ENCODE data around the gene CDC20.
A peak's percentile ranks its signal among the peaks of the same experiment; 100 is the strongest.

CDC20 gene

DNA sequence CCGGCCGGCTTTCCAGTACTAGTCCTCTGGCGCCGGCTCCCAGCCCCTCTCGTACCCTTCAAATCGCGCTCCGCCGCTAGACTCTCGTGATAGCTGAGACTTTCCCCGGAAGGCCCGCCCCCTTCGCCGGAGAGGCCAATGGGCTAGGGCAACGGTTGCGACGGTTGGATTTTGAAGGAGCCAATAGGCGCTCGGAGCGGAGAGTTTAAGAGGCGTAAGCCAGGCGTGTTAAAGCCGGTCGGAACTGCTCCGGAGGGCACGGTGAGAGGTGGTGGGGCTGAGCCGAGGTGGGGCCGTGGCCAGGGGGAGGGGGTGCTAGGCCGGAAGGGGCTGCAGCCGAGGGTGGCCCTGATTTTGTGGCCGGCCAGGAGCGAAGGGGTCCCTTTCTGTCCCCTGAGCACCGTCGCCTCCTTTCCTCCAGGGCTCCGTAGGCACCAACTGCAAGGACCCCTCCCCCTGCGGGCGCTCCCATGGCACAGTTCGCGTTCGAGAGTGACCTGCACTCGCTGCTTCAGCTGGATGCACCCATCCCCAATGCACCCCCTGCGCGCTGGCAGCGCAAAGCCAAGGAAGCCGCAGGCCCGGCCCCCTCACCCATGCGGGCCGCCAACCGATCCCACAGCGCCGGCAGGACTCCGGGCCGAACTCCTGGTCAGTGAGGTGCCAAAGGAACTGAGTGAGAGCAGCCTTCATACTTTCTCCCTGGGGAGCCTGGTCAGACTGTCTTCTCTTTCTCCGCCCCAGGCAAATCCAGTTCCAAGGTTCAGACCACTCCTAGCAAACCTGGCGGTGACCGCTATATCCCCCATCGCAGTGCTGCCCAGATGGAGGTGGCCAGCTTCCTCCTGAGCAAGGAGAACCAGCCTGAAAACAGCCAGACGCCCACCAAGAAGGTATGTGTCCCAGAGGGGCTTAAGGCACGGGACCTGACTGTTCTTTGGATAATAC is at the start of gene CDC20:
Gene CDC20, plus strand, starts transcription at position 236 of the 948 bp plus-strand sequence. Its CDS starts 235 bp downstream, at position 471.
- DNase-seq (ENCODE audit: low spot score): peak; percentile 99

DNA sequence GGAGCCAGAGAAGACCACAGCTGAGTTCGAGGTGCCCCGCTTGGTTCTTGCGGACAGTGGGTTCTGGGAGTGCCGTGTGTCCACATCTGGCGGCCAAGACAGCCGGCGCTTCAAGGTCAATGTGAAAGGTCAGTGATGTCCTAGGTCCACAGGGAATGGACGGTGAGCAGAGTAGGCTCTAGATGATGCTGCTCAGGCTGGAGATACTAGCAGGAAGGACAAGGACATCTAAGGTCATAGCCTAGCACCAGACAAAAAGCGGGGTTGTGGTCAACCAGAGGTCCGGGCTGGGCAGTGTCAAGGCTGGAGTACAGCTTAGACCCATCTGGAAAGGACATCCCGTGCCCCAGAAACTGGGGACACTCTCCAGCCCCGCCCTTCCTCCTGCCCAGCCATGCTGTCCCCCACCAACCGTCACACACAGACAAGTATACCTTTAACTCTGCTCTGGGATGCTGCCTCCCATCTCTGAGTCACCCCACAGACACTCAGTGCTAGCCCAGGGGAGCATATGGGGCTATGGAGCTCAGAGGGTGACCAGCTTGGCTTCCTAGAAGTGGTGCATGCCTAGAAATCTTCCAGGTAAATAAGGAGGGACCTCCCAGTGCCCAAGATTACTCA is 49.3 kb upstream of the CDC20 start:
- DNase-seq (ENCODE audit: low spot score): peak; percentile 54

DNA sequence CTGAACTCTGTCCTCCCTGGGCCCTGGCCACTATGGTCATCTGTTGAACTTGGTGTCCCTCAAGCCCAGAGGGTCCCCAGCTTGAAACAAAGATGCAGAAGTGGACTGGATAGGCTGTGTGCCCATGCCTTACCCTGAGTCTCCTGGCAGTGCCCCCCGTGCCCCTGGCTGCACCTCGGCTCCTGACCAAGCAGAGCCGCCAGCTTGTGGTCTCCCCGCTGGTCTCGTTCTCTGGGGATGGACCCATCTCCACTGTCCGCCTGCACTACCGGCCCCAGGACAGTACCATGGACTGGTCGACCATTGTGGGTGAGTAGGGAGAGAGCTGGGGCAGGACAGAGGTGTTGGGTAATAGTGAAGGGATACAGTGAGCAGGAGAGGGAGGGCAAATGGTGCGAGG is 47.3 kb upstream of the CDC20 start:
- DNase-seq (ENCODE audit: low spot score): no peak

DNA sequence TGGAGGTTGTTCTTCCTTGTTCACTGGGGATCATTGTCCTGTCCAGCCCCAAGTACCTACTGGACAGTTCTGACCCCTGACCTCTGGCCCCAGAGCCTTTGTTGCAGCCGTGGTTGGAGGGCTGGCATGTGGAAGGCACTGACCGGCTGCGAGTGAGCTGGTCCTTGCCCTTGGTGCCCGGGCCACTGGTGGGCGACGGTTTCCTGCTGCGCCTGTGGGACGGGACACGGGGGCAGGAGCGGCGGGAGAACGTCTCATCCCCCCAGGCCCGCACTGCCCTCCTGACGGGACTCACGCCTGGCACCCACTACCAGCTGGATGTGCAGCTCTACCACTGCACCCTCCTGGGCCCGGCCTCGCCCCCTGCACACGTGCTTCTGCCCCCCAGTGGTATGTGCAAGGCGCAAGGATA is 46.6 kb upstream of the CDC20 start:
- no peak for DNase-seq (ENCODE audit: low spot score)

DNA sequence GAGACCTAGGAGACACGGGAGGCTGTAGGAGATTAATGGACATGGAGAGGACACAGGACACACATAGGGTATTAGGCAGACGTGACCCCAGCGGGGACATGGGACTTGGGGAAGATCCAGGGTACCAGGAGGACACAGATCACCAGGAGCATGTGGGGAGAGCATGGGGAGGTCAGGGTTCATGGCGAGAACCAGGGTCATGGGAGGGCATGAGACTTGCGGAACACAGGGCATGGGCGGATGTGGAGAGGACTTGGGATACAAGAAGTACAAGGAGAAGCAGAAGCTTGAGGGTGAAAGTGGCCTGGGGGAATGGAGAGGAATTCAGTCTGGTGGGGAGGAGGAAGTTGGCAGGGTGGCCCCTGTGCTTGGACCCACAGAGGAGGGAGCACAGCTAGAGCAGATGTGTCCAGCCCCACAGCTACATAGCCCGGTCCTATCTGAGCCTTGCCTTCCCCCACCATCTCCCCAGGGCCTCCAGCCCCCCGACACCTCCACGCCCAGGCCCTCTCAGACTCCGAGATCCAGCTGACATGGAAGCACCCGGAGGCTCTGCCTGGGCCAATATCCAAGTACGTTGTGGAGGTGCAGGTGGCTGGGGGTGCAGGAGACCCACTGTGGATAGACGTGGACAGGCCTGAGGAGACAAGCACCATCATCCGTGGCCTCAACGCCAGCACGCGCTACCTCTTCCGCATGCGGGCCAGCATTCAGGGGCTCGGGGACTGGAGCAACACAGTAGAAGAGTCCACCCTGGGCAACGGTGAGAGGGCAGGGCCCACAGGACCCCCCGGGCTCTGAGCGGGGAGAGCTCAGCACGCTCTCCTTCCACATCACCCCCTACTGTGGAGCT is 45.9 kb upstream of the CDC20 start:
- no peak for DNase-seq (ENCODE audit: low spot score)

DNA sequence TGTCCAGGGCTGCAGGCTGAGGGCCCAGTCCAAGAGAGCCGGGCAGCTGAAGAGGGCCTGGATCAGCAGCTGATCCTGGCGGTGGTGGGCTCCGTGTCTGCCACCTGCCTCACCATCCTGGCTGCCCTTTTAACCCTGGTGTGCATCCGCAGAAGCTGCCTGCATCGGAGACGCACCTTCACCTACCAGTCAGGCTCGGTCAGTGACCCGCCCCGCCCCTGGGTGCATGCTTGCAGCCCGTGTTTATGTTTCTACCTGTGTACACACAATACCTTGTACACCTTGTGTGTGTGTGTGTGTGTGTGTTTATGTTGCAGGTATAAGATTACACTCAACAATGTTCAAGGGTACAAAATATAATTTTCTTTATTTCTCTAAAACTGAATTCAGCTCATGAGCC is 45.0 kb upstream of the CDC20 start:
- no peak for DNase-seq (ENCODE audit: low spot score)

DNA sequence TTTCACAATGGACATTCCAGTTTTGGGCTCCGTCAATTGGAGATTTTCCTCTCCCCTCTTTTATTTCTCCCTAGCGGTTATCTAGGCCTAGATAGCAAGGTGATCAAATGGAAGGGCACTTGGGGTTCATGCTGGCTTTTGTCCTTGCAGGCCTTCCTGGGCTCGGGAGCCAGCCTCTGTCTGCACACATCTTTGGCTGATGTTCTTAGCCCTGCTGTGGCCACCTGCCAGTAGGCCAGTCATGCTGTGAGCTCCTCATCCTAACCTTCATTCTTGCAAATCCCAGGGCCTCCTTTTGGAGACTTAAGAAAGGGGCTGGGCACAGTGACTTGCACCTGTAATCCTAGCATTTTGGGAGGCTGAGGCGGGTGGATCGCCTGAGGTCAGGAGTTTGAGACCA is 44.5 kb upstream of the CDC20 start:
- no peak for DNase-seq (ENCODE audit: low spot score)

DNA sequence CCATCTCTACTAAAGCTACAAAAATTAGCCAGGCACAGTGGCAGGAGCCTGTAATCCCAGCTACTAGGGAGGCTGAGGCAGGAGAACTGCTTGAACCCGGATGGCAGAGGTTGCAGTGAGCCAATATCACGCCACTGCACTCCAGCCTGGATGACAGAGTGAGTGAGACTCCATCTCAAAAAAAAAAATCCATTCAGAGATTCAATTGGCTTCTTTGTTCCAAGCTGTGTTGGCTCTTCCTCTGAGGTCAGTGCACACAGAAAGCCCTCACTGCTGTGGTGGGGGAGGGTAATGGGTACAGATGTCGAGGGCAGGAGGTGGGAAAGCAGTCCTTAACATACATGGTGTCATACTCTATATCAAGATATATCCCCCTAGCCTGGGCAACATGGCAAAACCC is 43.3 kb upstream of the CDC20 start:
- peak; percentile 6 for DNase-seq (ENCODE audit: low spot score)

DNA sequence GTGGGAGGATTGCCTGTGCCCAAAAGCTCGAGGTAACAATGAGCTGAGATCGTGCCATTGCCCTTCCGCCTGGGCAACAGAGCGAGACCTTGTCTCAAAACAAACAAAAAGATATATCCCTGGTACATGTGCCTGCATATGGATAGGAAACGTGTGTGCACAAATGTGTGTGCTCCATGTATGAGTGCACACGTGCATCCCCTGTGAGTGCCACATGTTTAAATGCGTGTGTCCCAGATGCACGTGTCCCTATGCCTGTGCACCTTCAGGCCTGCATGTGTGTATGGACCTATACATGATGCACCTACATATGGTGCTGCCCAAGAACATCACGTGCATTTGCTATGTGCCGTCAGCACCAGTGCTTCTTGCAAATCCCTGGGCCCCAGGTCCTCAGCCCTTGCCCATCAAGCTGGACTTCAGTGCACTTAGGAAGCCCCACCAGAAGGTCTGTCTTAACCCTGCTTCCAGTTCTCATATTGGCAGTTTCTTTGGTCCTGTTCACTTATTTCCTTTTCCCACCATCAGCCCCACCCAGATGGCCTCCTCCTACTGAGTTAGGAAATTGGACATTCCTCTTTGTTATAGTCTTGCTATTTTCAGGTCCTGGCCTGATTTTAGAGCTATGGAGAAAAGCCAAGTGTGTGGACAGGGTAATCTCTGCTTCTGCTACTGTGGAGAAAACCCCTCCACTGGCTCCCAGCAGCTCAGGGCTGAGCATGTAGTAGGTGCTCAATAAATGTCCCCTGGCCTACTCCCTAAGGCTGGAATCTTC is 42.6 kb upstream of the CDC20 start:
- peak; percentile 51 for DNase-seq (ENCODE audit: low spot score)

DNA sequence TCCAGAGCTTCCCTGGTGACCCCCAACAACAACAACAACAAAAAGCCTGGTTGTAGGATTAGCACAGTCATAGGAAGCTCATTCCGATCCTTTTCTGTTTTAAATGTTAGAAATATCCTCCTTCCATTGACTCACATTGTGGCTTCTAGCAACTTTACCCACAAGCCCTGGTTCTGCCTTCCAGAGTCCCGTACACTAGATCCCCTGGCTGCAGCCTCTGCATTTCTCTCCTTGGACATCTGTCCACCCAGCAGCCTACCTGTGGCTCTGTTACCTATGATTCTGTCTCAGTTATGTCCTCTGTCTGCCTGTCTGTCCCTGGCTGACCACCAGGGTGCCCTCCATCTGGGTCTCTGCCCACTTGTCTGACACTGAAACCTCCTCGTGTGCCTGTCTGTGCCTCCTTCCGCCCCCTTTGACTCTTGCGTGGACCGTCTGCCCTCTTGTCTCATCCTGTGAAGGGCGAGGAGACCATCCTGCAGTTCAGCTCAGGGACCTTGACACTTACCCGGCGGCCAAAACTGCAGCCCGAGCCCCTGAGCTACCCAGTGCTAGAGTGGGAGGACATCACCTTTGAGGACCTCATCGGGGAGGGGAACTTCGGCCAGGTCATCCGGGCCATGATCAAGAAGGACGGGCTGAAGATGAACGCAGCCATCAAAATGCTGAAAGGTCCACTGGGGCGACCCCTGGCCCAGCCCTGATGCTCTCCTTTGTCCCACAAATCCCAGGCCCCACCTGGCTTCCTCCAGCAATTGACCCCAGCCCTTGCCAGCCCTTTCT is 41.9 kb upstream of the CDC20 start:
- DNase-seq (ENCODE audit: low spot score): no peak

DNA sequence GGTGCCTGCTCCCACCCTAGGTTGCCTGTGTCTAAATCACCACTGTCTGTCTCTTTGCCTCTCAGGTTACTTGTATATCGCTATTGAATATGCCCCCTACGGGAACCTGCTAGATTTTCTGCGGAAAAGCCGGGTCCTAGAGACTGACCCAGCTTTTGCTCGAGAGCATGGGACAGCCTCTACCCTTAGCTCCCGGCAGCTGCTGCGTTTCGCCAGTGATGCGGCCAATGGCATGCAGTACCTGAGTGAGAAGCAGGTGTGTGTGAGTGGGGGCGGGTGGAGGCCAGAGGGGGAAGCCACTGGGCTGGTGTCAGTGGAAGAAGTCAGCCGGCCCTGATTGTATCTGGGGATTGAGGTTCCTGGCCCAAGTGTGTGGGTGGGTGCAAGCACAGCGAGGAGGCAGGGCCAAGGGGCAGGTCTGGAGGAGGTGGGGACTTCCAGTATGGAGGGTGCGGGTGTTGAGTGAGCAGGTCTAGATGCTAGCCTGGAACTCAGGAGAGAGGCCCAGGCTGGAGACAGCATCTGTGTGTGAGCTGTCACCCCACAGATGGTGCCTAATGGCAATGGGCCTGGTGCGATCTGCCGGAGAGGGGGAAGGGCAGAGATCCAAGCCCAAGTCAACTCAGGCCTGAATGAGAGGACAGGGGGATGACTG is 40.8 kb upstream of the CDC20 start:
- DNase-seq (ENCODE audit: low spot score): no peak

DNA sequence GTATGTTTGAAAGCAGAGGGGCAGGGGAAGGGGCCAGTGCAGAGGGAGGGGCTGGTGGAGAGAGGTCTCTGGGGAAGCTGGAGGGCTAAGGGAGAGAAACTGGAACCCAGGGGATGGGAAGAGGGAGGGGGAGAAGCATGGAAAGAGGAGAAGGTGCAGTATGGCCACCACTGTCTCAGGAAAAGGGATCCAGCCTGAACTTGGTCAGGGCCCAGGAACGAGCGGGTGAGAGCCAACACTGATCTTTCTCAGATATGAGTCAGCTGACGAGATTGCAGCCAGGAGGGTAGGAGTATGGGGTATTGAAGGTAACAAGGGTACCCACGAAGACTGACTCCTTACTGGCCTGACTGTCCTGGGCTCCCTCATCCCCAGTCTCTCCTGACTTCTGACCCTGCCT is 40.0 kb upstream of the CDC20 start:
- no peak for DNase-seq (ENCODE audit: low spot score)

DNA sequence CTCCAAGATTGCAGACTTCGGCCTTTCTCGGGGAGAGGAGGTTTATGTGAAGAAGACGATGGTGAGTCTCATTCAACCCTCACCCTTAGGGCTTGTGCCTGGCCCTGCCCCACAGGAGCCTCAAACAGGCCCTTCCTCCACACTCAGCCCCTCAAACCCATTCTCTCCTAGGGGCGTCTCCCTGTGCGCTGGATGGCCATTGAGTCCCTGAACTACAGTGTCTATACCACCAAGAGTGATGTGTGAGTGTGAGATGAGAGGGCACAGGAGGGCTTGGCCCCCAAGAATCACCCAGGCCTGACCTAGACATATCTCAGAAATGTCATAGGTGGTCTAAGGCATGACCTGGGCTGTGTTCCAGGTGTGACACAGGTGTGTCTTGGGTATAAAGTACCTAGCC is 39.5 kb upstream of the CDC20 start:
- DNase-seq (ENCODE audit: low spot score): no peak

DNA sequence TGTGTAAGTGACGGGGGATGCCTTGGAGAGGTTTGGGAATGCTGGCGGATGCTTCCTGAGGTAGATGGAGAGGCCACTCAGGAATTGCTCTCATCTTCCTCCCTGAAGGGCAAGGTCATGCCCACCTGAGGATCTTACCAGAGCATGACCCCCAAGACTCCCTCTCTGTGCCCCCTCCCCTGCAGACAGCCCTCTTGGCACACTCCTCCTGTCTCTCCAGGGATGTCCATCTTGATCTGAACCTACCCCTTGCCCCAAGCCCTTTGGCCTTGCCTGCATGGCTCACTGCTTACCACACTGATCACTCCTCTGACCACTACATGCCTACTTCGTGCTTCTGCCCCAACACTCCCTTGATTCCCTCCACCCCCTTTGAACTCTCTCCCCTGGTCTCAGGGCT is 39.0 kb upstream of the CDC20 start:
- no peak for DNase-seq (ENCODE audit: low spot score)

DNA sequence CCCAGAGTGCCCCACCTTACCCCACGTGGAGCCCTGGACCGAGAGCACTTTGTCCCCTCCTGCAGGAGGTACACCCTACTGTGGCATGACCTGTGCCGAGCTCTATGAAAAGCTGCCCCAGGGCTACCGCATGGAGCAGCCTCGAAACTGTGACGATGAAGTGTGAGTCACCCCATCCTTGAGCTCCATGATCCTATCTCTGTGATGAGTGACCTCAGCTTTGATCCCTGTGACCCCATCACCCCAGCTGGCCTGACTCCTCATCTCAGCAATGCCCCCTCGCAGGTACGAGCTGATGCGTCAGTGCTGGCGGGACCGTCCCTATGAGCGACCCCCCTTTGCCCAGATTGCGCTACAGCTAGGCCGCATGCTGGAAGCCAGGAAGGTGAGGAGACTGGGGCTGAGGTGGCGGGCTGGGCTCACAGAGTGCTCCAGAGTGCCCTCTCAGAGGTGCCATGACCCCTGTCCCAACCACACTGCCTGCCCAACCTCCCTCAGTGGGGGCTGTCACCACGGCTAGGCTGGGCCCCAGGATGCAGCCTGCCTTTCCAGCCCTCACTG is 37.4 kb upstream of the CDC20 start:
- no peak for DNase-seq (ENCODE audit: low spot score)

DNA sequence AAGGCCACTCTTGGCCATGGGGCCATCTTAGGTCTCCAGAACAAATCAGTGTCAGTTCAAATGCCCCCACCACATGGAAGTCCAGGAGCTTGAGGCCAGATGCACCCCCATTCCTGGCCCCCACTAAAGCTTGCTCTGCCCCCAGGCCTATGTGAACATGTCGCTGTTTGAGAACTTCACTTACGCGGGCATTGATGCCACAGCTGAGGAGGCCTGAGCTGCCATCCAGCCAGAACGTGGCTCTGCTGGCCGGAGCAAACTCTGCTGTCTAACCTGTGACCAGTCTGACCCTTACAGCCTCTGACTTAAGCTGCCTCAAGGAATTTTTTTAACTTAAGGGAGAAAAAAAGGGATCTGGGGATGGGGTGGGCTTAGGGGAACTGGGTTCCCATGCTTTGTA is 36.3 kb upstream of the CDC20 start:
- no peak for DNase-seq (ENCODE audit: low spot score)

DNA sequence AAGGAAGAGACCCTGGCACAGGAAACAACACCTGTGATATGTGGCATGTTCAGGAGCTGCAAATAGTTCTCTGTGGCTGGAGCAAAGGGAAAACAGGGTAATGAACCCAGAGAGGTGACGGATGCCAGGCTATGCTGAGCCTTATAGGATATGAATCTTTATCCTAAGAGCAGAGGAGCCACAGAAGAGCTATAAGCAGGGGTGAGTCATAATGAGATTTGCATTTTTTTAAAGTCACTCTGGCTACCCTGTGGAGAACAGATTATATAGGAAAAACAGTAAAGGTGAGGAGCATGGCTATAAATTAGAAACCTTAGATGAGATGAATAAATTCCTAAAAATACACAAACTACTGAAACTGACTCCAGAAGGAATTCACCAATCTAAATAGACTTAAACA is 34.0 kb upstream of the CDC20 start:
- no peak for DNase-seq (ENCODE audit: low spot score)

DNA sequence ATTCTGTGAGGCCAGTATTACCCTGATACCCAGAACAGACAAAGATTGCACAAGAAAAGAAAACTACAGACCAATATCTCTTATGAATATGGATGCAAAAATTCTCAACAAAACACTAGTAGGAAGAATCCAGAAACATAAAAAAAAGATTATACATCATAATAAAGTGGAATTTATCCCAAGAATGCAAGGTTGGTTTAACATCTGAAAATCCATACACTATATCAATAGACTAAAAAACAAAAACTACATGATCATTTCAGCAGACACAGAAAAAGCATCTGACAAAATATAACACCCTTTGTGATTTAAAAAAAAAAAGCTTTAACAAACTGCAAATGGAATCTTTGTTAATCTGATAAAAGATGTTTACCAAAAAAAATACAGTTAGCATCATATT is 33.4 kb upstream of the CDC20 start:
- DNase-seq (ENCODE audit: low spot score): no peak

DNA sequence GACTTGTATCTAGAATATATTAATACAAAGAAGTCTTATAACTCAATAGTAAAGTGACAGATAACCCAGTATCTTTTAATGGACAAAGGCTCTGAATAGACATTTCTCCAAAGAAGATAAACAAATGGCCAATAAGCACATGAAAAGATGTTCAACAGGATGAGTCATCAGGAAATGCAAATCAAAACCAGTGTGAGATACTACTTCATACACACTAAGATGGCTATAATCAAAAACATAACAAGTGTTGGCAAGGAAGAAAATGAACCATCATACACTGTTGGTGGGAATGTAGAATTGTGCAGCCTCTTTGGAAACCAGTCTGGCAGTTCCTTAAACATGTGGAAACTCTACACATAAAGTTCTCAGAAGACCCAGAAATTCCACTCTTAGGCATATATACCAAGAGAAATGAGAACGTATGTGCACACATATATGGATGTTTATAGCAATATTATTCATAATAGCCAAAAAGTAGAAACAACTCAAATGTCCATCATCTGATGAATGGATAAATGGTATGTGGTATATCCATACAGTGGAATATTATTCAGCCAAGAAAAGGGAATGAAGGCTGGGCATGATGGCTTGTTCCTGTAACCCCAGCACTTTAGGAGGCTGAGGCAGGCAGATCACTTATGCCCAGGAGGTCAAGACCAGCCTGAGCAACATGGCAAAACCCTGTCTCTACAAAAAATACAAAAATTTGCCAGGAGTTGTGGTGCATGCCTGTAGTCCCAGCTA is 31.1 kb upstream of the CDC20 start:
- DNase-seq (ENCODE audit: low spot score): no peak

All from left forelimb (tissue), 1 donor.